Heart right ventricle (tissue), 16 donors: Measurements from ENCODE around the gene KCNJ16. TPM values are rescaled to one million over a fixed set of nuclear protein-coding genes. Genes with fewer than 3 reads are reported as not detected.
A peak's percentile ranks its signal among the peaks of the same experiment; 100 is the strongest.

Source experiments
- ATAC-seq, 8 donors: fragments of 200-7000 bp; cut with Tn5 transposase; one replicate each; pipeline ENCODE4 v1.9.1; 2020; ENCODE audit warnings: mild to moderate bottlenecking in 8 of 8, moderate library complexity in 8 of 8, moderate number of reproducible peaks in 1 of 8
- DNase-seq, 2 donors: peaks; one replicate each; pipeline ENCODE4 v3.0.0-alpha.2; 2020
- H3K27ac ChIP-seq, 10 donors: fragments of 200-600 bp; sonication (generic) in 2 of 10; one replicate each; pipeline versions ENCODE4 v1.5.0 to v1.8.0; 2020 to 2022; ENCODE audit warnings: mild to moderate bottlenecking in 3 of 10
- H3K27me3 ChIP-seq, 7 donors: fragments of 200-600 bp; one replicate each; pipeline ENCODE4 v1.8.0; 2021 to 2022; ENCODE audit warnings: mild to moderate bottlenecking in 2 of 7
- H3K36me3 ChIP-seq, 9 donors: fragments of 200-600 bp; sonication (generic) in 1 of 9; one replicate each; pipeline versions ENCODE4 v1.5.0 to v1.8.0; 2020 to 2022; ENCODE audit warnings: mild to moderate bottlenecking in 2 of 9
- H3K4me1 ChIP-seq, 9 donors: fragments of 200-600 bp; sonication (generic) in 1 of 9; one replicate each; pipeline versions ENCODE4 v1.5.0 to v1.8.0; 2020 to 2022; ENCODE audit warnings: mild to moderate bottlenecking in 4 of 9
- H3K4me3 ChIP-seq, 10 donors: fragments of 200-600 bp; sonication (generic) in 2 of 10; one replicate each; pipeline versions ENCODE4 v1.5.0 to v1.8.0; 2020 to 2022; ENCODE audit warnings: mild to moderate bottlenecking in 7 of 10, moderate library complexity in 2 of 10
- H3K9me3 ChIP-seq, 11 donors: fragments of 200-600 bp in 10 of 11; sonication (generic) in 2 of 11; one replicate each; pipeline versions ENCODE4 v1.5.0 to v1.8.0; 2013 to 2022; ENCODE audit warnings: mild to moderate bottlenecking in 2 of 11, control low read depth in 1 of 11, moderate library complexity in 1 of 11
- CTCF ChIP-seq, 9 donors: fragments of 200-600 bp; sonication (generic) in 2 of 9; IDR thresholded peaks; one replicate each; pipeline versions ENCODE4 v1.5.0 to v1.8.0; 2021 to 2022; ENCODE audit warnings: antibody characterized with exemption in 9 of 9, mild to moderate bottlenecking in 5 of 9, moderate library complexity in 1 of 9
- WGBS, 2 donors: extraction: QIAGEN DNeasy Blood & Tissue Kit; methylation state at CpG; one replicate each; pipeline ENCODE4 v1.1.7; 2013; ENCODE audit warnings: inconsistent platforms in 1 of 2; 5-methylcytosine and 5-hydroxymethylcytosine counted together
- intact Hi-C, 10 donors: fragments of 100-400 bp; cut with DNase I; formaldehyde crosslinking; loops; one replicate each; pipeline versions ENCODE4 v1.11.1 to v1.14.2; 2022
- polyA plus RNA-seq, 2 donors: library from polyadenylated mRNA; stranded (reverse); fragments of 200-250 nt; gene quantifications; one replicate each; pipeline ENCODE4 v1.2.3, GENCODE V29; 2013
- total RNA-seq, 10 donors: library from RNA; stranded (reverse); fragmentation: NEBNext Ultra II Directional in 3 of 10; extraction: Animal tissue kit (Norgen Biotek cat#: 25700) in 3 of 10; gene quantifications; one replicate each; pipeline versions ENCODE4 v1.2.1 to v1.2.4, GENCODE V29; 2021 to 2023
- donor health status: Arrhythmogenic right ventricular cardiomyopathy.
- donor health status: ischemic (EF 13 %, LVEDD 7.1; RV severe dilation, severe dysfunction).
- donor health status: healthy with polysubstance abuse.
- donor health status: DM: no; HTN: yes; CAD: no.
- donor health status: DM: no; HTN: no; CAD: no.
- donor health status: ischemic (EF 25% LVEDD 6.9; RV normal size, moderate dysfunction).
- donor health status: ischemic (EF 25% LVEDD 5.7; RV mildly dilated, moderate dysfunction).
- donor health status: healthy.
- donor health status: DM: yes; HTN: yes; CAD: no.
- donor health status: Ischemic cardiomyopathy.
- donor health status: ischemic (EF 35%, LVEDD 5.7; RV mildly dilated, moderate dysfunction).
- donor health status: nonischemic (EF 11% LVEDD 7.7; RV severe dilation, severe dysfunction).
- donor health status: DM: yes; HTN: yes; CAD: no.
- donor health status: PGD.
- donor health status: ischemic (EF 29% LVEDD 5.4; RV normal size, mild dysfunction).
- donor health status: nonischemic (EF 23%, LVEDD 6.1; RV moderate dilation, normal function).

Gene KCNJ16
- total and polyA plus RNA-seq, 12 donors: 0.09 to 0.24 (median 0.14) TPM; not detected in 8

- H3K4me3 ChIP-seq: peak overlapping the region; percentile 61 to 97 (median 78)
- no peaks in the 10 kb centered on the region for H3K27me3 ChIP-seq
- no peaks in the 10 kb centered on the region for H3K9me3 ChIP-seq
- peaks cover 0 to 33% (median 10%) of the 10 kb centered on the region in 9 donors for H3K4me1 ChIP-seq
- intact Hi-C loops: loop anchor here in 4 of 10 donors (10.0 kb wide), 3 partner anchors 134 to 354 kb away; no protein-coding TSS in a partner anchor
- ATAC-seq: peak in 1 of 8 donors; percentile 18
- DNase-seq: no peak
- H3K27ac ChIP-seq: peak overlapping the region; percentile 39 to 98 (median 95)
- H3K36me3 ChIP-seq: peaks cover 0 to 16% (median 11%) of the 10 kb centered on the region in 9 donors
- TF ChIP-seq CTCF (IDR thresholded peaks at IDR 0.05): no peak
- 30 to 38% methylated on average over 5 of the region's 5 CpGs for WGBS, 2 donors
Measured at GRCh38 chr17:70171159-70171558, 96.1 kb downstream of the KCNJ16 start.

GRCh38 chr17:70172449-70172848, 97.4 kb downstream of the KCNJ16 start:
- intact Hi-C loops: loop anchor here in 4 of 10 donors (10.0 kb wide), 3 partner anchors 132 to 352 kb away; no protein-coding TSS in a partner anchor
- ATAC-seq (no peak), DNase-seq (no peak)
- Histone ChIP-seq H3K4me3 (peak overlapping the region in 9 of 10 donors; percentile 62 to 97 (median 79)), H3K9me3 (no peaks in the 10 kb centered on the region), H3K27me3 (no peaks in the 10 kb centered on the region), H3K4me1 (peaks cover 0 to 41% (median 18%) of the 10 kb centered on the region in 9 donors), H3K27ac (peak overlapping the region in 9 of 10 donors; percentile 3 to 98 (median 95)), H3K36me3 (peaks cover 0 to 29% (median 11%) of the 10 kb centered on the region in 9 donors)
- TF ChIP-seq CTCF (IDR thresholded peaks at IDR 0.05): no peak
- WGBS, 2 donors: 46 to 58% methylated on average over 2 of the region's 2 CpGs

GRCh38 chr17:70172923-70173322, 97.9 kb downstream of the KCNJ16 start:
- peaks cover 0 to 41% (median 21%) of the 10 kb centered on the region in 9 donors for H3K4me1 ChIP-seq
- WGBS, 2 donors: 45 to 63% methylated on average over 2 of the region's 2 CpGs
- peak overlapping the region in 9 of 10 donors; percentile 62 to 97 (median 79) for H3K4me3 ChIP-seq
- H3K27ac ChIP-seq: peak overlapping the region in 9 of 10 donors; percentile 3 to 98 (median 95)
- peaks cover 0 to 29% (median 11%) of the 10 kb centered on the region in 9 donors for H3K36me3 ChIP-seq
- ATAC-seq: no peak
- no peak for TF ChIP-seq CTCF (IDR thresholded peaks at IDR 0.05)
- H3K9me3 ChIP-seq: no peaks in the 10 kb centered on the region
- intact Hi-C loops: loop anchor here in 4 of 10 donors (10.0 kb wide), 3 partner anchors 132 to 352 kb away; no protein-coding TSS in a partner anchor
- no peaks in the 10 kb centered on the region for H3K27me3 ChIP-seq
- DNase-seq: no peak

- H3K9me3 ChIP-seq: no peaks in the 10 kb centered on the region
- H3K27me3 ChIP-seq: no peaks in the 10 kb centered on the region
- DNase-seq: peak in 1 of 2 donors; percentile 18
- ATAC-seq: peak in 2 of 8 donors; percentile 14 to 19
- peak overlapping the region in 8 of 10 donors; percentile 62 to 97 (median 81) for H3K4me3 ChIP-seq
- 34 to 39% methylated on average over 4 of the region's 4 CpGs for WGBS, 2 donors
- peak overlapping the region; percentile 17 to 98 (median 95) for H3K27ac ChIP-seq
- intact Hi-C loops: loop anchor here in 4 of 10 donors (10.0 kb wide), 3 partner anchors 131 to 351 kb away; no protein-coding TSS in a partner anchor
- H3K4me1 ChIP-seq: peaks cover 0 to 48% (median 24%) of the 10 kb centered on the region in 9 donors
- H3K36me3 ChIP-seq: peaks cover 0 to 29% (median 11%) of the 10 kb centered on the region in 9 donors
- no peak for TF ChIP-seq CTCF (IDR thresholded peaks at IDR 0.05)
Measured at GRCh38 chr17:70173681-70174080, 98.7 kb downstream of the KCNJ16 start.
